HG03095 (cell line): ENCODE measurements around the gene PTK6.
"Not testable (repeated sequence)": the region's sequence is repeated elsewhere in the genome, so short reads cannot be mapped to it uniquely, and the experiment has no call there.

Experiments used
- ATAC-seq: cut with Tn5 transposase; IDR thresholded peaks from one replicate; pipeline ENCODE4 v1.9.1; 2021; ENCODE audit warnings: moderate library complexity; ENCODE audit not compliant: unreplicated experiment

PTK6 gene

GRCh38 chr20:63482021-63482587, 55.1 kb downstream of the PTK6 start:
- ATAC-seq = no peak

GRCh38 chr20:63481503-63481902, 55.7 kb downstream of the PTK6 start:
- ATAC-seq = no peak

- ATAC-seq = not testable (repeated sequence)
Measured at GRCh38 chr20:63479695-63480419, 57.3 kb downstream of the PTK6 start.

- ATAC-seq = no peak
Measured at GRCh38 chr20:63478346-63479302, 58.6 kb downstream of the PTK6 start.
